ENCODE measurements around the gene ZNRD2.

DNA sequence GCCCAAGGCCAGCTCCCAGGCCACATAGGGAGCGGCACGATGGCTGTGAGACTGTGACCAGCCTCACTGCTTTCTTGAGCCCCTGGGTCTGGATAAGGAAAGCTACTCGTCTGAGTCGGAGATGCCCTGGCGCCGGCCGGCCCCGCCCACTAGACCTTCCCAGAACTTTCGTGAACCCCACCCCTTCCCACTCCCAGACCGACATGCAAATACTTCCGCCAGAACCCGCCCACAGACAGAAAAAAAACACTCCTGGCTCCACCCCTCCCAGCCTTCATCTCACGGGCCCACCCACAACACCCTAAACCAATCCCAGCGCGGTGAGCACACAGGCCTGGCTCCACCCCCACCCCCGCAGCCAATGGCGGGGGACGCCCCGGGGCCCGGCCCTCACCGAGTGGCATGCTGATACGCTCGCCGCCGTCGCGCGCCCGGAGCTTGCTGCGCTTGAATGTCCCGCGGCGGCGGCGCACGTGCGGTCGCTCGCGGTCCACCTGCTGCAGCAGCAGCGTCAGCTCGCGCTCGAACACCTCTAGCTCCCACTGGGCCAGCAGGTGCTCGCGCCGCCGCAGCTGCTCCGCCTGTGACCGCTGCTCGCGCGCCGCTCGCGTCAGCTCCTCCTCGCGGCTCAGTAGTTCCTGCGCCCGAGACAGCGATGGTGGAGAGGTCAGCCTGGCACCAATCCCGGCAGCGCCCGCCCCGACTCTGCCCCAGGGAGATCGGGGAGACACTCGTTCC is 36.8 kb downstream of the ZNRD2 start:
- TF ChIP-seq, protein P1, sequence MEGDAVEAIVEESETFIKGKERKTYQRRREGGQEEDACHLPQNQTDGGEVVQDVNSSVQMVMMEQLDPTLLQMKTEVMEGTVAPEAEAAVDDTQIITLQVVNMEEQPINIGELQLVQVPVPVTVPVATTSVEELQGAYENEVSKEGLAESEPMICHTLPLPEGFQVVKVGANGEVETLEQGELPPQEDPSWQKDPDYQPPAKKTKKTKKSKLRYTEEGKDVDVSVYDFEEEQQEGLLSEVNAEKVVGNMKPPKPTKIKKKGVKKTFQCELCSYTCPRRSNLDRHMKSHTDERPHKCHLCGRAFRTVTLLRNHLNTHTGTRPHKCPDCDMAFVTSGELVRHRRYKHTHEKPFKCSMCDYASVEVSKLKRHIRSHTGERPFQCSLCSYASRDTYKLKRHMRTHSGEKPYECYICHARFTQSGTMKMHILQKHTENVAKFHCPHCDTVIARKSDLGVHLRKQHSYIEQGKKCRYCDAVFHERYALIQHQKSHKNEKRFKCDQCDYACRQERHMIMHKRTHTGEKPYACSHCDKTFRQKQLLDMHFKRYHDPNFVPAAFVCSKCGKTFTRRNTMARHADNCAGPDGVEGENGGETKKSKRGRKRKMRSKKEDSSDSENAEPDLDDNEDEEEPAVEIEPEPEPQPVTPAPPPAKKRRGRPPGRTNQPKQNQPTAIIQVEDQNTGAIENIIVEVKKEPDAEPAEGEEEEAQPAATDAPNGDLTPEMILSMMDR (IDR thresholded peaks at IDR 0.05; ENCODE audit: low read depth, low read length): no peak
- TF ChIP-seq POLR2A (IDR thresholded peaks at IDR 0.05; ENCODE audit: extremely low read depth, insufficient read length) (no peak), MYC (IDR thresholded peaks at IDR 0.05; ENCODE audit: low read depth, low read length) (no peak)
- TF ChIP-seq, protein P2, sequence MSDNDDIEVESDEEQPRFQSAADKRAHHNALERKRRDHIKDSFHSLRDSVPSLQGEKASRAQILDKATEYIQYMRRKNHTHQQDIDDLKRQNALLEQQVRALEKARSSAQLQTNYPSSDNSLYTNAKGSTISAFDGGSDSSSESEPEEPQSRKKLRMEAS (IDR thresholded peaks at IDR 0.05; ENCODE audit: low read depth, low read length): no peak

Measured in NB4 (cell line).